Daoy (cell line): Measurements from ENCODE around the gene ATP10B. TPM values are rescaled to one million over a fixed set of nuclear protein-coding genes. Genes with fewer than 3 reads are reported as not detected.
A peak's percentile ranks its signal among the peaks of the same experiment; 100 is the strongest.

ENCODE experiments used
- DNase-seq: peaks from one replicate; pipeline ENCODE4 v3.0.0-alpha.2; 2015; ENCODE audit warnings: low read depth
- total RNA-seq: library from RNA; depleted of rRNA; stranded (reverse); fragments of >200 nt; shearing (Covaris generic); gene quantifications from 2 replicates; pipeline ENCODE4 v1.2.3, GENCODE V29; 2014

Gene ATP10B
- total RNA-seq, 1 experiment from 2014 or later = not detected

DNA sequence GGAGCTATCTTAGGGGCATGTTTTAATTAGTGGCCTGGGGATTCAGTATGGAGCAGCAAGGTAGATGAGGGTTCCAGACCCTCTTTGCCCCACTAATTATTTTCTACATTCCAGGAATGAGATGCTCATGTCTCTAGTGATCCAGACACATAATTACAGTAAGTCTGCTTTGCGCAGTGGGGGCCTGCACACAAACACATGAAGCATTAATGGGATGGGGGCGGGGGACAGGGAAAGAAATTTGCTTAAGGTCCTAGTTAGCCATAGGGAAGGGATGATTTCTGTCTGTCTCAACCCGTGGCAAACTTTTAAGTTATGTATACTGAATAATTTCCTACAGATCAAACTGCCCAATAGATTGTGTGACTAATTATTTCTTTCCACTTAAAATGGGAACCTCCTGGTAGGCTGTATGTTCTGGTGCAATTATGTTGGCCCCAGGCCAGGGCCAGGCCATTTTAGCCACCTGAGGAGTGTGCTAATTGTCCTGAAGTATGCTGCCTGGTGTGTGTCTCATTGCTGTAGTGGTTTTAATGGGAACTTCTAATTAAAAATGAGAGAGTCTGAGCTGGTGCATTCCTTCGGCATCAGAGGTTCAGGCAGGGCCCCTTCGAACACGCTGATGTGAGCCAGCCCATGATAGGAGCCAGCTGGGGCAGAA lies 295.9 kb downstream of the ATP10B start:
- DNase-seq = peak; percentile 50

DNA sequence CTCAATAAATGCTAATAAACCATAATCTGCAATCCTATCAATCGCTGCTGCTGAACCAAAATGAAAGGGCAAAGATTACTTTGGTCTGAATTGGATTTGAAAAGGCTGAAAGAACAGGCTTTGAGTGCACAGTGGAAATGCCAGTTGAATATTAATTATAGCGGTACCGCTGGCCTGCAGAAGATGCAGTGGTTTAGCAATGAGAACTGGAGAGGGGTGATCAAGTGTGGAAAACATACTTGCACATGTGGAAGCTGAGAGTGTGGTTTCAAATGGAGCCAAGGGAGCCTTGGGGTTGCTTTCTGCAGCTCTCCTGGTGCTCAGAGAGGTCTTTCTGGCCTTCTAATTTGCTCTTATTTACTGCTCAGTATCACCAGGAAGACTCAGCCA lies 296.4 kb downstream of the ATP10B start:
- DNase-seq = no peak

DNA sequence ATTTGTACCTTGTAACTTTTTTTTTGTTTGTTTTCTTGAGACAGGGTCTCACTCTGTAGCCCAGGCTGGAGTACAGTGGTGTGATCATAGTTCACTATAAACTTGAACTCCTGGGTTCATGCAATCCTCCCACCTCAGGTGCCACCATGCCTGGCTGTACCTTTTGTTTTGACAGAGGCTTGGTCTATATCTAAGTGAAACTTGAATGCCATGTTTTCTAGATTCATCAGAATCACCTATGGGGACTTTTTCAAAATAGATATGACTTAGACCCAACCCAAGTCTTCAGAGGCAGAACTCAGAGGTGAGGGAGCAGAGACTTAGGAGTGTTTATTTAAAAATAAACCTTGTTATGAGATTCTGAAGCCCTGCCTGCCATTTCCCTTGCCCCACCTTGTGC lies 301.9 kb downstream of the ATP10B start:
- DNase-seq = no peak

DNA sequence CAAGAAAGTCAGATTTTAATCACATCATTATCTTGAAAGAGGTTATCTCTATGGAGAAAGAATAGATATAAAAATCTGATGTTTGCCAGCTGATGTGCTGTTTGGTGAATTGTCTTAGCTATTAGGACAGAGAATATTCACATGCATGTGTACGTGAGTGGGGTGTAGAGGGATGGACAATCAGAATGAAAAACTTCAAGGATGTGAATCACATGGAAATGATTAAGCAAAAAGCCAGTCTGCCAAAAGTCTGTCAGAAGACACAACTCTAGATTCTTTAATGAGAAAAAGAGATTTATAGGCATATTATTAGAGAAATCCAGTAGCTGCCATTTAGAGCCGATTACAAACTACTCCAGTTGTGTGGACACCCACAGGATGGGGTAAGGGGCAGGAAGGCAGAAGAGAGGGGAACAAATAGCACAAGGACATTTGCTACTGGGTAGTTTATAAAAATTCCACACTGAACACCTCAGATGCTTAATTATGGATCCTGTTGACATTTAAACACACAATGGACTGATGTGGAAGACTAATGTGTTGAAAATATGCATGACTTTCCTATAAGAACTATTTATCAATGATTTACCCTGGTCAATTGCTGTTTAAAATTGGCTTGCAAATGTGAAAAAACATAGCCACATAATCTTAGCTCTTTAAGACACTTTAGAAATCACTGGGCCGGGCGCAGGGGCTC lies 302.9 kb downstream of the ATP10B start:
- peak; percentile 30 for DNase-seq

DNA sequence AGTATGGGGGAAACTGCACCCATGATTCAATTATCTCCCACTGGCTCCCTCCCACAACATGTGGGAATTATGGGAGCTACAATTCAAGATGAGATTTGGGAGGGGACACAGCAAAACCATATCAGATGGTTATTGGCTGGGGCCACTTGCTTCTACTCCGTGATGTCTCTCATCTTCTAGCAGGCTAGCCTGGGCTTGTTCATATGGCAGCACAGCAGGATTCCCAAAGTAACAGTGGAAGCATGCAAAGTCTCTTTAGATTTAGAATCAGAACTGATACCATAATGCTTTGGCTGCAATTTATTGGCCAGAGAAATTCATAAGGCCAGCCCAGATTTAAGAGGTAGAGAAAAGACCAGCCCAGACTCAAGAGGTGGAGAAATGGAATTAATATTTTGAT lies 304.1 kb downstream of the ATP10B start:
- no peak for DNase-seq

DNA sequence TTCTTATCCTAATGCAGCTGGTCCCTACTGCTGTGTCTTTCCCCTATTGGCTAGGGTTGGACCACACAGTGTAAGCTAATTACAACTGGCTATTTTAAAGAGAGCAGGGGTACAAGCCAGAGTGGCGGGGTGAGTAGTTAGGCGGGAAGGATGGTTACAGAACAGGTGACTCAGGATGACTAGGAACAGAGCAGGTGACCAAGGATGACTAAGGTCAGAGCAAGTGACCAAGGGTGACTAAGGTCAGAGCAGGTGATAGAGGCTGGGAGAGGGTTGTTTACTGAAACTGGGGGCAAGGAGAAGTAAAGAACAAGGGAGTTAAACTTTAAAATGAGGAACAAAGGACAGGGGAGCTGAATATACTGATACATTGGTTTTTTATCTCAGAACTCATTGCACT lies 304.9 kb downstream of the ATP10B start:
- DNase-seq = no peak

DNA sequence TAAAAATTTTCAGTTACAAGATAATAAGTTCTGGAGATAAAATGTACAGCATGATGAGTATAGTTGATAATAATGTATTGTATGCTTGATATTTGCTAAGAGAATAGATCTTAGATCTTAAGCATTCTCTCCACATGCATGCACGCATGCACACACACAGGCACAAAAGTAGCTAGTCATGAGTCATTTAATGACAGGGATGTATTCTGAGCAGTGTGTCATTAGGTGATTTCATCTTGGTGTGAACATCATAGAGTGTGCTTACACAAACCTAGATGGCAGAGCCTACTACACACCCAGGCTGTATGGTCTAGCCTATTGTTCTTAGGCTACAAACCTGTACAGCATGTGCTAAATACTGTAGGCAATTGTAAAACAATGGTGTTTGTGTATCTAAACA lies 306.2 kb downstream of the ATP10B start:
- peak; percentile 28 for DNase-seq

DNA sequence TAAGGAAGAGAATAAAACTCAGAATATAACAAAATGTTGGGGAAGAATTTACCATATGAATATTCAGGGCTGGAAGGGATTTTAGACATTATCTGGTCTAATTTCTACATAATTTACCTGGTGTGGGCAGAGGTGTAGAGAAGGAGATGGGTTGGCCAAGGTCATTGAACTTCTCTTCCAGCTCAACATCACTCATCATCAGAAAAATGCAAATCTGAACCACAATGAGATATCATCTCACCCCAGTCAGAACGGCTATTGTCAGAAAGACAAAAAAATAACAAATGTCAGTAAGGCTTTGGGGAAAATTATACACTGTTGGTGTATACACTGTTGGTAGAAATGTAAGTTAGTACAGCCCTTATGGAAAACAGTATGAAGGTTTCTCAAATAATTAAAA lies 308.6 kb downstream of the ATP10B start:
- no peak for DNase-seq

DNA sequence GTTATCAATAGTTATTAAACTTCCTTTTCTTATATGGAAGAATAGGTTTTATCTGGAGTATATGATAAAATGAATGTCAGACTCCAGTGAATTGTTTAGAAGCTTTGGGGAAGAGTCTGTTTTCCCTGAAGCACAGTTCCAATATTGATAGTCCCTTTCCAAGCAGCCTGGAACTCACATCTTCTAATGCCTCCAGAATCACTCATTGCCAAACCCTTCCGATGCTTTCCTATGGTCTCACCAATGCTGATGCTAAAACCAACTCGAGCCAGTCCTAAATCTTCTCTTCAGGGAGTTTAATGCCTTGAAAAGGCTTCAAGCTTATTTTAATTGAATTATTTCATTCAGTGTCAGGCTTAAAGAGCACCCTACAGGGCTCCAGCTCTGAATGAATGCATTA lies 309.2 kb downstream of the ATP10B start:
- DNase-seq = no peak

DNA sequence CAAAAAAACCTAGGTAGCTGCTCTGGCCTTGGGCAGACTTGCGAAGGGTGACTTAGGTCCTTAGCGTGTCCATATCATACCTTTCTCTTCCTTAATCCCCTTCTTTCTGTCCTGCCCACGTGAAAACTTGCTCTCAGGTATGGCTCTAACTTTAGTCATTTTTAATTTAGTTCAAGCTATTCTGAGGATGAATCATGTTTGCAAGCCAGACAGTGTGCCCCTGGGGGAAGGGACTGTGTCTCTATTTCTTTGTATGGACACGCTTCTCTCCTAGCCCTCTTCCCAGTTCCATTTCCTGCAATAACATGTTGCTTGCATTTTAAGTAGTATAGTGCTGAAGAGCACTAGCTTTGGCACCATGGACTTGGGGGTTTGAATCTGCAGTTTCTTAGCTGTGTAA lies 309.7 kb downstream of the ATP10B start:
- DNase-seq = peak; percentile 35

DNA sequence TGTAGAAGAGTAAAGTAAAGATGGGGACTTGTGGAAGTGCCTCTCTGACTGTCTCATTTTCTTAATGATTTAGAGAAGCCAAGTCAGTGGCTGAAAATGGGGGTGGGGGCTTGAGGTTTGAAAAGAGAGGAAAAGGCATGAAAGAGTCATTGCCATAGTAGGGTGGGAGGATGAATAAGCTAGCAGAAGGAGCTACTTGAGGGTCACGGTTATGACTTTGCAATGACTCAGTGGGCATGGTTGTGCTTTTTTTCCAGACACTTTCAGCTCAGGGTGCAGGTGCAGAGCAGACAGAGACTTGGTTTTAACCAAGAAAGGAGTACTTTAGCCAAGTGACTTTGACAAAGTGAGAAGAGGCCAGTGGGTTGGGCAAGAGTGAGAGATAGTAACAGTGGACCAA lies 312.6 kb downstream of the ATP10B start:
- DNase-seq = peak; percentile 77

DNA sequence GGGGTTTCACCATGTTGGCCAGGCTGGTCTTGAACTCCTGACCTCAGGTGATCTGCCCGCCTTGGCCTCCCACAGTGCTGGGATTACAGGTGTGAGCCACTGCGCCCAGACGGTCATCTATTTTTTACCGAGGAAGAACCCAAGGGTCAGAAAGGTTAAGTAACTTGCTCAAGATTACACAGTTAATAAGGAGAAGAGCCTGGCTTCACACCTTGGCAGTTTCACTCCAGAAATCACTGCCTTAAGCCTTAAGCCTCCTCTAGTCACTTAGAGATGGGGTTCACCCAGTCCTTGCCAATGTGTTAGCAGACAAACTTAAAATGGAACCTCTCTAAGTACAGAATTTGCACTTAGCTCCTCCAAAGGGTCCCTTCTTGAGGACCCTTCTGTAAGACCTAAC lies 314.1 kb downstream of the ATP10B start:
- no peak for DNase-seq

DNA sequence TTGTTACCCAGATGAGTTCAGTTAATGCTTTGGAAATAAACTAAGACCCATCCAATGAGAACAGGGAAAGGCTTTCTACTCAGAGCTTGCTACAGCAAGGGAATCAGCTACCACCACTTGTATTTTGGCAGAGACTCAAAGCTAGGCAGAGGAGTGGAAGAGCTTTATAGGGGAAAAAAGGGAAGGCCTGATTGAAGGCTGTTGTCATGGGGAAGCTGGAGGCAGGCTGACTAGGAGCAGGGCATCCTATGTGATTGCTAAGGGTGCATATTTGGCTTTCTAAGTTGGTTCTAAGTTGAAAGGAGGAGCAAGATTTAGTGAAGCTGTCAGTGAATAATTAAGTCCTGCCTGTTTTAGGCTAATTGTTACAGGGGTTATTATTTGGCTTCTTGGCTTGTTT lies 314.9 kb downstream of the ATP10B start:
- no peak for DNase-seq

DNA sequence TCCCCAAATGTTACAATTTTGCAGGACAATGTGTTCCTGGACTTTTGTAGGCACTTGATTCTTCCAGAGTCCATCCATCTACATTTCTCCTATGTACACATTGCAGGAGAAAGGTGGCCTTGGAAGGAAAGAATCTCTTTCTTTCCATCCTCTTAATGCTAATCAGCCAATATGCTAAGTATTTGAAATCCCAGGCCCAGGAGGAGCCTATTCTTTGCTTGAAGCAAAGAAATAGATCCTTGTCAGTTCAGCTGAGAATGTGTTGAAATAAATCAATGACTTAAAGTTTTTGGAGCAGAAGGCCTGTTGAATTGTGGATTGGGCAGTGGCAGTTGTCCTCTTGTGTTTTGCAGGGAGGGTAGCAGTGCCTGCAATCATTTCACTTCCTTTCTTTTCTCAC lies 317.1 kb downstream of the ATP10B start:
- no peak for DNase-seq

DNA sequence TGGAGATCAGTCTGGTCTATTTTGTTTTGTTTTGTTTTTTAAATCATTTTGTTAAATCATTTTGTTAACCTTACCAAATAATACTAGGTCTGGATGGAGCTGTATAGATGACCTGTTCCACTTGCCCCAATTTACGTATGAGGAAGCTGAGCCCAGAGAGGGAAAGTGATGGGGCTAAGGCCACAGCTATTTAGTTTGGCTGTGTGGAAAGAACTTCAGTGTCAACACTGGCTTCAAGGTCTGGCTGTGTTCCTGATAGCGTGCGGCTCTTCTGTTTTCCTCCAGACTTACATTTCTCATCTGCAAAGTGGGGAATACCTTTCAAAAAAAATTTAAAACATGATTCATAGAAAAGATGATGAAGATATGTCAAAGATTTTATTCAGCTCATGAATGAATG lies 317.9 kb downstream of the ATP10B start:
- no peak for DNase-seq

DNA sequence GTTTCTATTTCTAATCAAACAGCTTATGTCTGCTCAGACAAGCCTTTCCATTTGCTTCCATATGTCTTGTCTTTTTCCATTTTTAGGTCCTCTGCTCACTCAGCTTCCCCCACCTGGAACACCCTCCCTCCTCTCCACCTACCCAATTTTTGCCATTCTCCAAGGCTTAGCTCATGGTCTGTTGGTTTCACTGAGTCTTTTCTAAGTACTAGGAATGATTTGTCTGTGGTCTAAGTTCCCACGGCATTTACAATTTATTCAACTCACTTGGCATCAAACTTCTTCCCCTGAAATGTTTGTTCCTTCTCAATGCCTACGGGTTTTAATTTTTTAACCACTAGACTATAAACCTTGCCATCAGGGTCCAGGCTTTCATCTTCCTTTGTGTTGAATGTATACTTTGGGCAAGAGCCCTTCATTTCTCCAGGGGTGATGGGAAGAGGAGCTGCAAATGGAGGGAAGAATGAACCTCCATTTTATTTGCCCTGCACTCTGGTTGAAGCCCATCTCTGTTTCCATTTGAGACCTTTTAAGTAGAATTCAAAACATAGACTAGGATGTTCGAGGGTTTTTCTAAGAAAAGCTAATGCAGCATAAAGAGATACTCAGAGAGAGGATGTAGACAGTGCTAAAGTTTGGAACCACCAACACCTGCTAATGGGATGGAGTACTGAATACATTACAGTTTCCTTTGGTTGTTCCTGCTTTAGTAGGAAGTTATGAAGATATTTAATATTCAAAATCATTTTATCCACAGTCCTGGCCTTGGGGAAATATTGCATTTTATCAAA lies 326.3 kb downstream of the ATP10B start:
- no peak for DNase-seq

DNA sequence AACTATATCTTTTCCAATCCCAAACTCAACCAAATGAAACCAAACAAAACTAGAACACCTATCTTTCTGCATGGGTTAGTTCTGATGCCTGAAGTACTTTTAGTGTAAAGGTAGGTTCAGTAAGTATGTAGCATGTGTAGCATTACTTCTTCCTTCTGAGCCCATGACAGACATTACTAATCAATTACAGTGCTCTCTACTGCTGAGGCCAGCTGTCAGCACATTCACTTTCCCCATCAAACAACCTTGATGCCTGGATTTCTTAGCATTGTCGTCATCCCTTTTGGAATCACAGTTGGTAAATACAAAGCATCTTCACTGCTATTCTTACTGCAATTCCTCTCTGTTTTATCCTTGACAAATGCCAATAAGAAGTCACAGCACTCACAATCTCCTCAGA lies 327.2 kb downstream of the ATP10B start:
- DNase-seq = no peak

DNA sequence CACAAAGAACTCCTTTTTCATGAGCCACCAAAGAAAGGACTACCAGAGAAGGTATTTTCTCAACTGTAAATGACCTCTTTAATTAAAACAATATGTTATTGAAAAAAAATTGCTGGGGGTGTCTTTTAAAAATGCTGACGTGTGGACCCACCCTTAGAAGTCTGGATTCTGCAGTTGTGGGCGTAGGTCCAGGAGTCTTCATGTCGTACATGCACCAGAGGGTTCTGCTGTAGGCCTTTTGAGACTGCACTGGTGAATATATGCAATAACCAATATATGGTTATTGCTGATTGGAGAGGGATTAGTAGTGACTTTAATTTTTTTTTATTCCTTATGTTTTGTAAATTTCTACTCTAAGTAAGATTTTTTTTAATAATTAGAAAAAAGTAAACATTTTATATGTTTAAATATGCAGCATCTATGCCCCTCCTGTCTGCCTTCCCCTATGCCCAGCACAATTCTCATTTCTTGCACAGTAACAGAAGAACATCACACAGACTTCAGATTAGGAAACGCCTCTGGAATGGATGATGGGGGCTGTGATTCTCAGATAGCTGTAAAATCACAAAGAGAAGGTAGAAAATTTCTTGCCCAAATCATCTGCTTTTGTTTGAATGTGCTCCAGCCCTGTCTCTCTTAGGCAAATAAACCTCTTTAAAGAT lies 328.4 kb downstream of the ATP10B start:
- DNase-seq = no peak

DNA sequence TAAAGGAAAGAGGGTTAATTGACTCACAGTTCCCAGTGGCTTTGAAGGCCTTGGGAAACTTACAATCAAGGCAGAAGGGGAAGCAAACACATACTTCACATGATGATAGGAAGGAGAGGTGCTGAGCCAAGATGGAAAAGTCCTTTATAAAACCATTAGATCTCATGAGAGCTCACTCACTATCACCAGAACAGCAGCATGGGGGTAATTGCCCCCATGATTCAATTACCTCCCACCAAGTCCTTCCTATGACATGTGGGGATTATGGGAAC lies 330.7 kb downstream of the ATP10B start:
- no peak for DNase-seq

DNA sequence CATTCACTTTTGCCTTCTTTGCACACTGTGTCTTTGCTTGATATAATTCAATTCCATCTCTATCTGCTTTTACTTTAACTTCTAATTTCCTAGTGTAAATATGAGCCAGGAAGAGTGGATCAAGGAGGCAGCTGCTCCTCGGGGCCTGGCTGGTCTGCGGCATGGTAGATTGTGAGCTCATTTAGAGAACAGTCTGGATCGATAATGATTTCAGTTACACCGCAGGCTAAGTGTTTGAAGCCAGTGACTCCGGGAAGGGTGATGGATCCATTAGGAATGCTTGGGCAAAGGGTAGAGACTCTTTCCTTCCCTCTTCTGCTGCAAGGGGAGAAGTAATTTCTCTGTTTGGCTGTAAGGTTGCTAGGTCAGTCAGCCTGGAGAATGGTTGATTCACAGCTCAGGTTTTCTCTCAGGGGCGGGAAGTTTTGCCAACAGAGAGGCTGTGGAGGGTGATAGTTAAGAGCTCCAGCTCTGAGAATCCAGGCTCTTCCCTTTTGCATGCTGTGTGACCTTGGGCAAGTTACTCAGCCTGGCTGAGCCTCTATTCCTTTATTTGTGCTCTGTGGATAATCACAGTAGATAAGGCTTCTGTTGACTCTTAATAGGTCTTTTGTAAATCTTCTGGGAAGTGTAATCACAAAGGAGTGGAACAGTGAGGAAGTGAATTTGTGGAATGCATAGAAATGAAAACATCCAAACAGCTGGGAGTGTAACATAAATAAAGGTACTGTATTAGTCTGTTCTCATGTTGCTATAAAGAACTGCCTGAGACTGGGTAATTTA lies 331.2 kb downstream of the ATP10B start:
- DNase-seq = no peak

DNA sequence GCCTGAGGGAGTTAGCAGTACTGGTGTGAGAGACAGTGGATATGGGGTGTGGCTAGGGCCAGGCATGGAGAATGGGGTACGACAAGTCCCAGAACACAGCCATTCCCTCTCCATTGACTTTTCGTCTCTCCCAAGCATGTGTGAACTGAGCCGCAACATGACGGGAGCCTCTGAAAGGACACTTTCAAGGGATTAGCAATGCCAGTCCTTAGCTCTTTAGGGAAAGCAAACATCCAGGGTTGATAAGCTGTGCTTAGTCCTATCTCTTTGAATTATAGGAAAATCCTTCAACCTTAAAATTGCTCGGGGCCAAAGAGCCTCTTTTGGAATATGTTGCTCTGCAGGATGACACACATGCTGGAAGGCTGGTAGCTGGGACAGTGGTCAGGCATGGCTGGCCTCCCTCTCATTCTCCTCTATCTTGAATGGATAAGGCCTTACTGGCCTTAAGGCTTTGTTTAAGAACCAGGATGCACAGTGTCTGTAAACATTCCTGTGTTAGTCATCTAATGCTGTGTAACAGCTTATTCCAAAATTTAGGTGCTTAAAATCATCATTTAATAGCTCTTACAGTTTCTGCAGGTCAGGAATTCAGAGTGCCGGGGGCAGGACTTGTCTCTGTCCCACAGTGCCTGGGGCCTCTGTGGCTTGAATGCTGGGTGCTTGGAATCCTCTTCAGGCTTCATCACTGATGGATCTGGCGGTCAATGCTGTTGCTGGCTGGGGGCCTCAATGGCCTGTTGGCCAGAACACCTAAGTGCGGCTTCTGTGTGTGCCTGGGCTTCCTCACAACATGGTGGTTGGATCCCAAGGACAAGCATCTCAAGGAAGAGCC lies 335.1 kb downstream of the ATP10B start:
- DNase-seq = no peak
